Bronchial epithelial cell (primary cell): ENCODE measurements around the gene COX6A2. TPM values are rescaled to one million over a fixed set of nuclear protein-coding genes. Genes with fewer than 3 reads are reported as not detected.

ENCODE experiments used
- DNase-seq: peaks from one replicate; pipeline ENCODE4 v3.0.0-alpha.2; 2010; ENCODE audit warnings: low read depth
- FAIRE-seq: peaks from 2 replicates; lab custom pipeline; 2011; peaks lifted over from hg19 to GRCh38; lab: Jason Lieb, UNC
- H3K27me3 ChIP-seq: 2 replicates; pipeline ENCODE4 v1.5.1; 2011; ENCODE audit warnings: low read length; ENCODE audit not compliant: control insufficient read depth, insufficient read depth
- H3K36me3 ChIP-seq: 2 replicates; pipeline ENCODE4 v1.5.1; 2011; ENCODE audit warnings: low read length; ENCODE audit not compliant: control insufficient read depth, insufficient read depth
- H3K4me3 ChIP-seq: 2 replicates; pipeline ENCODE4 v1.5.1; 2011; ENCODE audit warnings: mild to moderate bottlenecking, low read depth, low read length, control low read depth
- CTCF ChIP-seq: IDR thresholded peaks from 2 replicates; pipeline ENCODE4 v1.5.1; 2011; ENCODE audit warnings: mild to moderate bottlenecking, moderate library complexity, low read length, control low read depth, inconsistent platforms; ENCODE audit not compliant: insufficient read depth, severe bottlenecking
- total RNA-seq: library from RNA; depleted of rRNA; stranded (reverse); fragments of >200 nt; gene quantifications from 2 replicates; pipeline ENCODE4 v1.2.1, GENCODE V29; 2014

The COX6A2 gene
- total RNA-seq, 1 donor from 2014 or later: not detected

GRCh38 chr16:31388535-31388934 lies 39.6 kb downstream of the COX6A2 start:
- TF ChIP-seq CTCF: no peak
- DNase-seq: no peak
- Histone ChIP-seq H3K4me3 (no peak overlapping the region), H3K27me3 (no peaks in the 10 kb centered on the region), H3K36me3 (no peaks in the 10 kb centered on the region)
- FAIRE-seq: no peak

- Histone ChIP-seq H3K4me3 (no peak overlapping the region), H3K27me3 (no peaks in the 10 kb centered on the region), H3K36me3 (no peaks in the 10 kb centered on the region)
- TF ChIP-seq CTCF: no peak
- FAIRE-seq (no peak), DNase-seq (peak; percentile 88)
These were observed 41.8 kb downstream of the COX6A2 start for GRCh38 chr16:31386157-31386984.

GRCh38 chr16:31385680-31386079 lies 42.5 kb downstream of the COX6A2 start:
- peak; percentile 26 for DNase-seq

GRCh38 chr16:31382485-31383161 lies 45.5 kb downstream of the COX6A2 start:
- Histone ChIP-seq H3K27me3 (no peaks in the 10 kb centered on the region), H3K36me3 (no peaks in the 10 kb centered on the region), H3K4me3 (no peak overlapping the region)
- DNase-seq: peak; percentile 12
- peak; percentile 75 for TF ChIP-seq CTCF
- no peak for FAIRE-seq

More at GRCh38 chr16:31385680-31386079, 42.5 kb downstream of the COX6A2 start:
- H3K4me3 ChIP-seq: no peak overlapping the region
- FAIRE-seq: no peak
- H3K27me3 ChIP-seq: no peaks in the 10 kb centered on the region
- TF ChIP-seq CTCF: no peak
- H3K36me3 ChIP-seq: no peaks in the 10 kb centered on the region

- FAIRE-seq: no peak
- no peaks in the 10 kb centered on the region for H3K36me3 ChIP-seq
- H3K27me3 ChIP-seq: no peaks in the 10 kb centered on the region
- TF ChIP-seq CTCF: no peak
- DNase-seq: no peak
- no peak overlapping the region for H3K4me3 ChIP-seq
These were observed 48.0 kb downstream of the COX6A2 start for GRCh38 chr16:31380201-31380600.

Other genes with a start within 250 kb of the COX6A2 start
- gene FUS, start 248.2 kb downstream of the COX6A2 start, total RNA-seq: 24.2 and 25.0 TPM in 2 replicates
- 88.2 and 147 TPM in 2 replicates for gene PYCARD, start 225.6 kb downstream of the COX6A2 start, total RNA-seq
- under 0.01 TPM in 1 of 2 replicates, not detected in the other for gene TRIM72, start 214.2 kb downstream of the COX6A2 start, total RNA-seq
- gene PYDC1, start 211.2 kb downstream of the COX6A2 start, total RNA-seq: not detected in 2 replicates
- 0.13 TPM in 1 of 2 replicates, not detected in the other for gene ITGAM, start 168.4 kb downstream of the COX6A2 start, total RNA-seq
- gene ITGAX, start 73.2 kb downstream of the COX6A2 start, total RNA-seq: under 0.01 TPM in 1 of 2 replicates, not detected in the other
- not detected in 2 replicates for gene ITGAD, start 35.0 kb downstream of the COX6A2 start, total RNA-seq
- gene ZNF843, start 14.4 kb upstream of the COX6A2 start, total RNA-seq: under 0.01 and 0.13 TPM in 2 replicates
- 4.2 and 8.4 TPM in 2 replicates for gene ARMC5, start 31.1 kb upstream of the COX6A2 start, total RNA-seq
- gene TGFB1I1, start 43.8 kb upstream of the COX6A2 start, total RNA-seq: 1.6 and 2.8 TPM in 2 replicates
- under 0.01 TPM in 1 of 2 replicates, not detected in the other for gene SLC5A2, start 54.8 kb upstream of the COX6A2 start, total RNA-seq
- 26.9 TPM in 2 replicates for gene RUSF1, start 80.0 kb upstream of the COX6A2 start, total RNA-seq
- gene AHSP, start 99.5 kb upstream of the COX6A2 start, total RNA-seq: not detected in 2 replicates